Lower leg skin (tissue), 3 donors: ENCODE data around the gene ASAP2.

ENCODE experiments used
- POLR2A ChIP-seq, 2 donors: fragments of 450-650 bp; IDR thresholded peaks; one replicate each; pipeline ENCODE4 v1.6.1; 2016 to 2017; ENCODE audit warnings: antibody characterized with exemption in 2 of 2, mild to moderate bottlenecking in 1 of 2, moderate library complexity in 1 of 2
- TF ChIP-seq, protein P1 (sequence below), 3 donors: fragments of 450-650 bp; IDR thresholded peaks; one replicate each; pipeline ENCODE4 v1.5.1; 2016; ENCODE audit warnings: antibody characterized with exemption in 3 of 3, mild to moderate bottlenecking in 3 of 3, moderate library complexity in 2 of 3

DNA sequence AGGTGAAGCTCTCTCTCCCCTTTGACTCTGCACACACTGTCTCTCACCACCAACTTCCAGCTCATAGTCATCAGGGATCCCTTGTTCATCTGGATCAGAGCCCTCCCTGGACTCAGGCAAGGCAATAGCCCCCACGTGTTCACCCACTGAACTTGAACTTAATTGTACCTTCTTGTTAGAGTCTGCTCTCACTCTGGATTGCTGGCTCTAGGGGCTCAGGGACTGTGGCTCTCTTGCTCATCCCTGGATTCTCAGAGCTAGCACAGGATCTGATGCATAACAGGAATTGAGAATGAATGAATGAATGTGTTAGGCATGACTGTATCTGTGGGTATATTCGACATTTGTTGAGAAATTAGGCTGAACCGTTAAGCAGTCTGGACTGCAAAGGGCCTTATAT, 16.7 kb upstream of the ASAP2 start:
- TF ChIP-seq, protein P1, sequence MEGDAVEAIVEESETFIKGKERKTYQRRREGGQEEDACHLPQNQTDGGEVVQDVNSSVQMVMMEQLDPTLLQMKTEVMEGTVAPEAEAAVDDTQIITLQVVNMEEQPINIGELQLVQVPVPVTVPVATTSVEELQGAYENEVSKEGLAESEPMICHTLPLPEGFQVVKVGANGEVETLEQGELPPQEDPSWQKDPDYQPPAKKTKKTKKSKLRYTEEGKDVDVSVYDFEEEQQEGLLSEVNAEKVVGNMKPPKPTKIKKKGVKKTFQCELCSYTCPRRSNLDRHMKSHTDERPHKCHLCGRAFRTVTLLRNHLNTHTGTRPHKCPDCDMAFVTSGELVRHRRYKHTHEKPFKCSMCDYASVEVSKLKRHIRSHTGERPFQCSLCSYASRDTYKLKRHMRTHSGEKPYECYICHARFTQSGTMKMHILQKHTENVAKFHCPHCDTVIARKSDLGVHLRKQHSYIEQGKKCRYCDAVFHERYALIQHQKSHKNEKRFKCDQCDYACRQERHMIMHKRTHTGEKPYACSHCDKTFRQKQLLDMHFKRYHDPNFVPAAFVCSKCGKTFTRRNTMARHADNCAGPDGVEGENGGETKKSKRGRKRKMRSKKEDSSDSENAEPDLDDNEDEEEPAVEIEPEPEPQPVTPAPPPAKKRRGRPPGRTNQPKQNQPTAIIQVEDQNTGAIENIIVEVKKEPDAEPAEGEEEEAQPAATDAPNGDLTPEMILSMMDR (IDR thresholded peaks at IDR 0.05), result no peak
- no peak for TF ChIP-seq POLR2A (IDR thresholded peaks at IDR 0.05)
